T-helper 17 cell (primary cell): ENCODE data around the gene FGF12. TPM values are rescaled to one million over a fixed set of nuclear protein-coding genes. Genes with fewer than 3 reads are reported as not detected.

ENCODE experiments used
- ATAC-seq: fragments of 150-1000 bp; cut with Tn5 transposase; 2 replicates; pipeline ENCODE4 v1.10.0; 2021; ENCODE audit warnings: mild to moderate bottlenecking, moderate library complexity
- DNase-seq, 3 donors: peaks; one replicate each; pipeline versions ENCODE4 v3.0.0 to v3.0.0-alpha.2; 2020 to 2021
- H3K9me3 ChIP-seq: one replicate; pipeline ENCODE4 v1.7.0; 2013; ENCODE audit warnings: low read length, mild to moderate bottlenecking; ENCODE audit not compliant: control insufficient read depth, poor library complexity, severe bottlenecking
- H3K27ac Mint-ChIP-seq: one replicate; pipeline ENCODE4 v1.8.0; 2022; ENCODE audit warnings: mild to moderate bottlenecking, moderate library complexity, mixed read lengths
- H3K27me3 Mint-ChIP-seq: one replicate; pipeline ENCODE4 v1.8.0; 2022; ENCODE audit warnings: mixed read lengths
- H3K36me3 Mint-ChIP-seq: one replicate; pipeline ENCODE4 v1.8.0; 2022; ENCODE audit warnings: low read depth, mixed read lengths
- H3K4me1 Mint-ChIP-seq: one replicate; pipeline ENCODE4 v1.8.0; 2022; ENCODE audit warnings: mild to moderate bottlenecking, mixed read lengths
- H3K4me3 Mint-ChIP-seq: one replicate; pipeline ENCODE4 v1.8.0; 2022; ENCODE audit warnings: mild to moderate bottlenecking, moderate library complexity, mixed read lengths
- total RNA-seq, 4 donors: library from RNA in 2 of 4; stranded (reverse) in 2 of 4; gene quantifications; one replicate each; pipeline ENCODE4 v1.2.3 and lab custom pipeline; 2022 to 2026

Gene FGF12
- total RNA-seq, 2 donors from 2014 or later = 0.35 TPM; not detected in 1

GRCh38 chr3:192564611-192565010 lies 162.7 kb downstream of the FGF12 start:
- H3K4me1 Mint-ChIP-seq = peaks cover 4% of the 10 kb centered on the region
- H3K27ac Mint-ChIP-seq = no peak overlapping the region
- peaks cover 23% of the 10 kb centered on the region for H3K27me3 Mint-ChIP-seq
- ATAC-seq (no peak), DNase-seq (no peak)
- H3K4me3 Mint-ChIP-seq = no peak overlapping the region
- no peaks in the 10 kb centered on the region for H3K36me3 Mint-ChIP-seq
- H3K9me3 ChIP-seq = no peaks in the 10 kb centered on the region

- Mint-ChIP-seq H3K27me3 (peaks cover 11% of the 10 kb centered on the region), H3K36me3 (no peaks in the 10 kb centered on the region), H3K4me3 (no peak overlapping the region), H3K27ac (no peak overlapping the region), H3K4me1 (peaks cover 4% of the 10 kb centered on the region)
- ATAC-seq = no peak
- no peaks in the 10 kb centered on the region for H3K9me3 ChIP-seq
- no peak for DNase-seq
Measured at GRCh38 chr3:192563417-192563816, 163.9 kb downstream of the FGF12 start.

GRCh38 chr3:192553707-192554106 lies 173.6 kb downstream of the FGF12 start:
- no peak overlapping the region for H3K27ac Mint-ChIP-seq
- no peaks in the 10 kb centered on the region for H3K9me3 ChIP-seq
- no peak overlapping the region for H3K4me3 Mint-ChIP-seq
- ATAC-seq (no peak), DNase-seq (no peak)
- peaks cover 5% of the 10 kb centered on the region for H3K27me3 Mint-ChIP-seq
- no peaks in the 10 kb centered on the region for H3K36me3 Mint-ChIP-seq
- H3K4me1 Mint-ChIP-seq = no peaks in the 10 kb centered on the region

GRCh38 chr3:192550356-192550755 lies 177.0 kb downstream of the FGF12 start:
- Mint-ChIP-seq H3K27ac (no peak overlapping the region), H3K4me1 (no peaks in the 10 kb centered on the region)
- no peak for ATAC-seq

GRCh38 chr3:192545333-192545732 lies 182.0 kb downstream of the FGF12 start:
- Mint-ChIP-seq H3K27me3 (peaks cover 20% of the 10 kb centered on the region), H3K36me3 (peaks cover 3% of the 10 kb centered on the region), H3K27ac (no peak overlapping the region), H3K4me3 (no peak overlapping the region), H3K4me1 (no peaks in the 10 kb centered on the region)
- H3K9me3 ChIP-seq = no peaks in the 10 kb centered on the region
- DNase-seq (no peak), ATAC-seq (no peak)

More at GRCh38 chr3:192550356-192550755, 177.0 kb downstream of the FGF12 start:
- no peaks in the 10 kb centered on the region for H3K9me3 ChIP-seq
- H3K36me3 Mint-ChIP-seq = no peaks in the 10 kb centered on the region
- no peak overlapping the region for H3K4me3 Mint-ChIP-seq
- no peak for DNase-seq
- H3K27me3 Mint-ChIP-seq = peaks cover 10% of the 10 kb centered on the region

GRCh38 chr3:192543163-192543562 lies 184.2 kb downstream of the FGF12 start:
- H3K9me3 ChIP-seq = no peaks in the 10 kb centered on the region
- Mint-ChIP-seq H3K4me3 (no peak overlapping the region), H3K27ac (no peak overlapping the region), H3K36me3 (peaks cover 3% of the 10 kb centered on the region), H3K27me3 (peaks cover 15% of the 10 kb centered on the region), H3K4me1 (no peaks in the 10 kb centered on the region)
- ATAC-seq (no peak), DNase-seq (no peak)

GRCh38 chr3:192516820-192517219 lies 210.5 kb downstream of the FGF12 start:
- Mint-ChIP-seq H3K36me3 (peaks cover 3% of the 10 kb centered on the region), H3K27ac (no peak overlapping the region), H3K4me1 (peaks cover 2% of the 10 kb centered on the region), H3K4me3 (no peak overlapping the region), H3K27me3 (peaks cover 54% of the 10 kb centered on the region)
- no peak for DNase-seq
- no peaks in the 10 kb centered on the region for H3K9me3 ChIP-seq
- no peak for ATAC-seq

- Mint-ChIP-seq H3K4me3 (peak overlapping the region; percentile 73), H3K4me1 (peaks cover 2% of the 10 kb centered on the region), H3K27ac (no peak overlapping the region), H3K27me3 (peaks cover 55% of the 10 kb centered on the region), H3K36me3 (peaks cover 3% of the 10 kb centered on the region)
- no peaks in the 10 kb centered on the region for H3K9me3 ChIP-seq
- DNase-seq (no peak), ATAC-seq (no peak)
Measured at GRCh38 chr3:192515664-192516045, 211.7 kb downstream of the FGF12 start.

- H3K9me3 ChIP-seq = no peaks in the 10 kb centered on the region
- peaks cover 2% of the 10 kb centered on the region for H3K4me1 Mint-ChIP-seq
- H3K4me3 Mint-ChIP-seq = peak overlapping the region; percentile 73
- peaks cover 3% of the 10 kb centered on the region for H3K36me3 Mint-ChIP-seq
- no peak overlapping the region for H3K27ac Mint-ChIP-seq
- DNase-seq (no peak), ATAC-seq (no peak)
- peaks cover 56% of the 10 kb centered on the region for H3K27me3 Mint-ChIP-seq
Measured at GRCh38 chr3:192514754-192515663, 212.3 kb downstream of the FGF12 start.

- no peak for ATAC-seq
- H3K4me3 Mint-ChIP-seq = peak overlapping the region; percentile 33
- H3K27ac Mint-ChIP-seq = no peak overlapping the region
- peaks cover 2% of the 10 kb centered on the region for H3K4me1 Mint-ChIP-seq
- no peaks in the 10 kb centered on the region for H3K9me3 ChIP-seq
- H3K36me3 Mint-ChIP-seq = peaks cover 3% of the 10 kb centered on the region
- no peak for DNase-seq
- H3K27me3 Mint-ChIP-seq = peaks cover 55% of the 10 kb centered on the region
Measured at GRCh38 chr3:192514081-192514753, 213.1 kb downstream of the FGF12 start.

- H3K27me3 Mint-ChIP-seq = peaks cover 4% of the 10 kb centered on the region
- DNase-seq (no peak), ATAC-seq (no peak)
Measured at GRCh38 chr3:192505731-192506130, 221.6 kb downstream of the FGF12 start.

GRCh38 chr3:192501401-192501800 lies 225.9 kb downstream of the FGF12 start:
- DNase-seq = no peak
- peaks cover 5% of the 10 kb centered on the region for H3K27me3 Mint-ChIP-seq
- H3K9me3 ChIP-seq = no peaks in the 10 kb centered on the region
- ATAC-seq = no peak
- no peak overlapping the region for H3K4me3 Mint-ChIP-seq
- H3K27ac Mint-ChIP-seq = no peak overlapping the region
- no peaks in the 10 kb centered on the region for H3K4me1 Mint-ChIP-seq
- no peaks in the 10 kb centered on the region for H3K36me3 Mint-ChIP-seq

More at GRCh38 chr3:192505731-192506130, 221.6 kb downstream of the FGF12 start:
- Mint-ChIP-seq H3K4me1 (no peaks in the 10 kb centered on the region), H3K4me3 (no peak overlapping the region), H3K36me3 (no peaks in the 10 kb centered on the region), H3K27ac (no peak overlapping the region)
- no peaks in the 10 kb centered on the region for H3K9me3 ChIP-seq

- H3K4me1 Mint-ChIP-seq = no peaks in the 10 kb centered on the region
- no peak overlapping the region for H3K4me3 Mint-ChIP-seq
- H3K27ac Mint-ChIP-seq = no peak overlapping the region
- H3K27me3 Mint-ChIP-seq = peaks cover 11% of the 10 kb centered on the region
- peaks cover 2% of the 10 kb centered on the region for H3K36me3 Mint-ChIP-seq
- DNase-seq = no peak
- ATAC-seq = no peak
- H3K9me3 ChIP-seq = no peaks in the 10 kb centered on the region
Measured at GRCh38 chr3:192496905-192497587, 230.3 kb downstream of the FGF12 start.
